ENCODE data around the gene VGLL4. TPM values are rescaled to one million over a fixed set of nuclear protein-coding genes. Genes with fewer than 3 reads are reported as not detected.
A peak's percentile ranks its signal among the peaks of the same experiment; 100 is the strongest.

Gene VGLL4
- total RNA-seq, 1 experiment from 2014 or later, result 26.9 TPM

DNA sequence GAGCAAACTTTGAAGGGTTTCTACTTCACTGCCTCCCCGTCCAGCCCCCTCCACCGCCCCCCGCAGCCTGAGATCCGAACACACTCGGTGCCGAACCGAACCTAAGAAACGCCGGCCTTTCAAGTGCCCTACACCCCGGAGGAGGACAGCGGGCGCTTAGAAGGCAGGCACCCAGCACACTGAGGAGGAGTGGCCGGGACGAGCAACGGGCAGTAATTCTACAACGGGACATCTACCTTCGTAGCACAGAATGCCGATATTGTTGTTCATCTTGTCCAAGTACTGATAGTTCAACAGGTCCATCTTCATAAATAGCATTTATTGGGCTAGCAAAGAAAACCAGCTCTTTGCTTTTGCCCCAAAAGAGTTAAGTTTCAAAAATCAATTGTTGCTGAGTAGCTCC lies 513 bp downstream of the VGLL4 start:
- Histone ChIP-seq H3K27me3 (ENCODE audit: insufficient read depth, low read length) (no peaks in the 10 kb centered on the region), H2AFZ (ENCODE audit: low read depth, low read length, poor library complexity, severe bottlenecking) (no peak overlapping the region), H3K27ac (ENCODE audit: low read depth, low read length) (peak overlapping the region; percentile 74), H3K36me3 (ENCODE audit: control insufficient read depth in 1 of 2, insufficient read depth in 2 of 2, low read length in 2 of 2) (no peaks in the 10 kb centered on the region), H3K4me2 (ENCODE audit: low read length) (peak overlapping the region; percentile 91), H3K4me1 (ENCODE audit: control insufficient read depth in 1 of 2, insufficient read depth in 2 of 2, low read length in 2 of 2) (peaks cover 9 to 17% of the 10 kb centered on the region in 2 experiments; a peak in 3 of 4 replicates), H3K79me2 (ENCODE audit: insufficient read depth, low read length) (peaks cover 53% of the 10 kb centered on the region), H3K9me2 (ENCODE audit: insufficient read depth) (no peaks in the 10 kb centered on the region), H4K20me1 (ENCODE audit: insufficient read depth) (no peaks in the 10 kb centered on the region), H3K9me3 (ENCODE audit: control insufficient read depth in 1 of 2, insufficient read depth in 1 of 2, low read depth in 1 of 2, low read length in 2 of 2) (no peaks in the 10 kb centered on the region), H3K9ac (ENCODE audit: low read length) (peak overlapping the region; percentile 63), H3K4me3 (replicated peaks in 1 of 2; ENCODE audit: low read depth in 1 of 2, low read length in 2 of 2) (peak overlapping the region; percentile 75 to 76)
- ATAC-seq (peak; percentile 56), DNase-seq (ENCODE audit: low read depth, low spot score) (peak; percentile 12)
- intact Hi-C loops (cut with micrococcal nuclease), result no loop called here
- ChIA-PET RAD21 (ENCODE audit: low non-redundant PET in 1 of 2, low total read pairs in 2 of 2, uncharacterized antibody in 2 of 2, unreplicated experiment in 2 of 2) (no interaction called here), POLR2A (interaction anchor here (0.6 kb wide), 1 partner anchor 401 kb away, joined by 3 read pairs; no protein-coding TSS in a partner anchor), CTCF (interaction anchor here (1.2 to 2.3 kb wide), 5 partner anchors 8 to 264 kb away, joined by 3 to 8 read pairs (median 3); partner anchors contain the start of gene TAMM41)
- TF ChIP-seq ZNF274 (IDR thresholded peaks at IDR 0.05; ENCODE audit: low read depth, low read length), result no peak
- TF ChIP-seq YY1 (IDR thresholded peaks at IDR 0.05; ENCODE audit: extremely low read depth, insufficient replicate concordance, low read depth, low read length), result no peak
- TF ChIP-seq, protein P1, sequence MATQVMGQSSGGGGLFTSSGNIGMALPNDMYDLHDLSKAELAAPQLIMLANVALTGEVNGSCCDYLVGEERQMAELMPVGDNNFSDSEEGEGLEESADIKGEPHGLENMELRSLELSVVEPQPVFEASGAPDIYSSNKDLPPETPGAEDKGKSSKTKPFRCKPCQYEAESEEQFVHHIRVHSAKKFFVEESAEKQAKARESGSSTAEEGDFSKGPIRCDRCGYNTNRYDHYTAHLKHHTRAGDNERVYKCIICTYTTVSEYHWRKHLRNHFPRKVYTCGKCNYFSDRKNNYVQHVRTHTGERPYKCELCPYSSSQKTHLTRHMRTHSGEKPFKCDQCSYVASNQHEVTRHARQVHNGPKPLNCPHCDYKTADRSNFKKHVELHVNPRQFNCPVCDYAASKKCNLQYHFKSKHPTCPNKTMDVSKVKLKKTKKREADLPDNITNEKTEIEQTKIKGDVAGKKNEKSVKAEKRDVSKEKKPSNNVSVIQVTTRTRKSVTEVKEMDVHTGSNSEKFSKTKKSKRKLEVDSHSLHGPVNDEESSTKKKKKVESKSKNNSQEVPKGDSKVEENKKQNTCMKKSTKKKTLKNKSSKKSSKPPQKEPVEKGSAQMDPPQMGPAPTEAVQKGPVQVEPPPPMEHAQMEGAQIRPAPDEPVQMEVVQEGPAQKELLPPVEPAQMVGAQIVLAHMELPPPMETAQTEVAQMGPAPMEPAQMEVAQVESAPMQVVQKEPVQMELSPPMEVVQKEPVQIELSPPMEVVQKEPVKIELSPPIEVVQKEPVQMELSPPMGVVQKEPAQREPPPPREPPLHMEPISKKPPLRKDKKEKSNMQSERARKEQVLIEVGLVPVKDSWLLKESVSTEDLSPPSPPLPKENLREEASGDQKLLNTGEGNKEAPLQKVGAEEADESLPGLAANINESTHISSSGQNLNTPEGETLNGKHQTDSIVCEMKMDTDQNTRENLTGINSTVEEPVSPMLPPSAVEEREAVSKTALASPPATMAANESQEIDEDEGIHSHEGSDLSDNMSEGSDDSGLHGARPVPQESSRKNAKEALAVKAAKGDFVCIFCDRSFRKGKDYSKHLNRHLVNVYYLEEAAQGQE (IDR thresholded peaks at IDR 0.05; ENCODE audit: low read depth), result no peak
- no peak for TF ChIP-seq ELF1 (IDR thresholded peaks at IDR 0.05; ENCODE audit: borderline replicate concordance, low read depth)
- TF ChIP-seq FOSL1 (IDR thresholded peaks at IDR 0.05; ENCODE audit: low read depth), result no peak
- TF ChIP-seq EZH2phosphoT487 (IDR thresholded peaks at IDR 0.05; ENCODE audit: borderline replicate concordance), result no peak
- TF ChIP-seq, protein P2, sequence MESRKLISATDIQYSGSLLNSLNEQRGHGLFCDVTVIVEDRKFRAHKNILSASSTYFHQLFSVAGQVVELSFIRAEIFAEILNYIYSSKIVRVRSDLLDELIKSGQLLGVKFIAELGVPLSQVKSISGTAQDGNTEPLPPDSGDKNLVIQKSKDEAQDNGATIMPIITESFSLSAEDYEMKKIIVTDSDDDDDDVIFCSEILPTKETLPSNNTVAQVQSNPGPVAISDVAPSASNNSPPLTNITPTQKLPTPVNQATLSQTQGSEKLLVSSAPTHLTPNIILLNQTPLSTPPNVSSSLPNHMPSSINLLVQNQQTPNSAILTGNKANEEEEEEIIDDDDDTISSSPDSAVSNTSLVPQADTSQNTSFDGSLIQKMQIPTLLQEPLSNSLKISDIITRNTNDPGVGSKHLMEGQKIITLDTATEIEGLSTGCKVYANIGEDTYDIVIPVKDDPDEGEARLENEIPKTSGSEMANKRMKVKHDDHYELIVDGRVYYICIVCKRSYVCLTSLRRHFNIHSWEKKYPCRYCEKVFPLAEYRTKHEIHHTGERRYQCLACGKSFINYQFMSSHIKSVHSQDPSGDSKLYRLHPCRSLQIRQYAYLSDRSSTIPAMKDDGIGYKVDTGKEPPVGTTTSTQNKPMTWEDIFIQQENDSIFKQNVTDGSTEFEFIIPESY (IDR thresholded peaks at IDR 0.05; ENCODE audit: extremely low read depth, insufficient replicate concordance, low read length), result no peak
- TF ChIP-seq SP1 (IDR thresholded peaks at IDR 0.05; ENCODE audit: low read depth), result no peak
- TF ChIP-seq JUND (IDR thresholded peaks at IDR 0.05), result no peak
- TF ChIP-seq, protein P3, sequence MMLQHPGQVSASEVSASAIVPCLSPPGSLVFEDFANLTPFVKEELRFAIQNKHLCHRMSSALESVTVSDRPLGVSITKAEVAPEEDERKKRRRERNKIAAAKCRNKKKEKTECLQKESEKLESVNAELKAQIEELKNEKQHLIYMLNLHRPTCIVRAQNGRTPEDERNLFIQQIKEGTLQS (IDR thresholded peaks at IDR 0.05), result no peak
- TF ChIP-seq POLR2A (IDR thresholded peaks at IDR 0.05; ENCODE audit: borderline replicate concordance, extremely low read depth, insufficient read depth, insufficient read length), result no peak
- BruUV-seq (replicated peaks), result TSS peak; percentile 61
